Hematopoietic multipotent progenitor cell treated with erythropoietin and hydrocortisone succinate and interleukin-3 and kit ligand, for 17 days (in vitro differentiated cells): ENCODE results near the gene ABCC2.
"Not testable (repeated sequence)": the region's sequence is repeated elsewhere in the genome, so short reads cannot be mapped to it uniquely, and the experiment has no call there.

Experiments
- DNase-seq: peaks from one replicate; pipeline ENCODE4 v3.0.0-alpha.2; 2015; ENCODE audit warnings: low spot score

Gene ABCC2

DNA sequence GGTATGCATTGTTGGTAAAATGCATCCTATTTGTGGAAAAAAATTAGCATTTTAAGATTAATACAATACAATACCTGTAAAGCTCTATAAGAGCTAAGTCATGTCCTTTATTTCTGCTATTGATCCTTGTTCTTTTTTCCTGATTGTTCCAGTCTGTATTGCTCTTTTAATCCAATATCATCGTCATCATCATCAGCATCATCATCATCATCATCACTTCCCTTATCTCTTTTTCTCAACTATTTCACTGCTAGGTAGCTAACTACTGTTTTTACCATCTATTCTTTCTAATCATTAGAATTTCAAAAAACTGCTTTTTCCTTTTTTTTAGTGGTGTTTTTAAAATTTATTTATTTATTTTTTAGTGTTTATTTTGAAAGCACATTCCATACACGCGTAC lies 71.2 kb downstream of the ABCC2 start:
- no peak for DNase-seq

DNA sequence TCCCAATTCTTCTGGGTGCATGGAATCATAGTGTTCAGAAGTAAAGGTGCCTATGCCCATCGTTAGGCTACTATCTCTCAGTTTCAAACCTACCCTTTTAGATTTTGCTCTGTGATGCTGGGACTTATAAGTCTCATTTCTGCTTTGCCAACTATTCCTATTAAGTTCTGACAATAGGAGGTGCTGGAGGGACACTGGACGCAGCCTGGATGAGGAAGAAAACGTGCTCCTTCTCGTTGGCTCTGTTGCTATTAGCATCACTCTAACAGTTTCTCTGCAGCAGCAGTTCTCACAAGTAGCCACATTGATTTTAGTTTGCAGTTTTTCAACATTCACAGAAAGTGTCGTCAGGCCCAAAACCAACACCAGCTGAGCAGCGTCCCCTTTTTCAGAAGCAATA lies 72.4 kb downstream of the ABCC2 start:
- no peak for DNase-seq

DNA sequence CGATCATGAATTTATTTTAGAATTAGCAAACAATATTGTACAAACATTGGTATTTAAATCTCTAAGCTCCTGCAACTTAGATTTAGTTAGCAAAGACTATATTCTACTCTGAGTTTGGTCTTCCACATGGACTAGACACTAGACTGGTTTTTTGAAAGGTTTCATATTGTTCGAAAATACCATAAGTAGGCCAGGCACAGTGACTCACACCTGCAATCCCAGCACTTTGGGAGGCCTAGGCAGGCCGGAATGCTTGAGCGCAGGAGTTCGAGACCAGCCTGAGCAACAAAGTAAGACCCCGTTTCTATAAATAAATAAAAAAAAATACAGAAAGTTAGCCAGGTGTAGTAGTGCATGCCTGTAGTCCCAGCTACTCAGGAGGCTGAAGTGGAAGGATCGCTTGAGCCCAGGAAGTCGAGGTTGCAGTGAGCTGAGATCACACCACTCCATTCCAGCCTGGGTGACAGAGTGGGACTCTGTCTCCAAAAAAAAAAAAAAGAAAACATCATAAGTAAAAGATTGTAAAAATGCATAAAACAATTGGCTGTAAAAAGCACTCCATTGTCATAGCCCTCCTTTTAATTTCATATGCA lies 73.1 kb downstream of the ABCC2 start:
- DNase-seq = no peak

DNA sequence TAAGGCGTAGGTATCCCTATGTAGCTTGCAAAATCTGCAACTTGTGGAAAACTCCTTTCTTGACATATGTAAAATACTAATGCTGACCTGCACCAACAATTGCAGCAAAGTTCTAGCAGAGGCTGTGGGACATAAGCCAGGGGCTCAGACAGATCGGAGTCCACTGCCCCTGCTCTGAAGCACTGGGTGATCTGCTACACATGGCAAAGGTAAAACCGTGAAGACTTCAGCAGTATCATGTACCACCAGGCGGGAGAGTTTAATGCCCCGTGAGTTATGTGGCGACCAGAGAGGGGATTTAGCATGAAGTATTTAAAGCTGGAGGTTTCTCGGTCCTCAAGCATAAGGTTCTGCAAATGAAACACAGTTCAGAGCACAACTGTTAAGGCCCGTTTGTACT lies 76.4 kb downstream of the ABCC2 start:
- no peak for DNase-seq

DNA sequence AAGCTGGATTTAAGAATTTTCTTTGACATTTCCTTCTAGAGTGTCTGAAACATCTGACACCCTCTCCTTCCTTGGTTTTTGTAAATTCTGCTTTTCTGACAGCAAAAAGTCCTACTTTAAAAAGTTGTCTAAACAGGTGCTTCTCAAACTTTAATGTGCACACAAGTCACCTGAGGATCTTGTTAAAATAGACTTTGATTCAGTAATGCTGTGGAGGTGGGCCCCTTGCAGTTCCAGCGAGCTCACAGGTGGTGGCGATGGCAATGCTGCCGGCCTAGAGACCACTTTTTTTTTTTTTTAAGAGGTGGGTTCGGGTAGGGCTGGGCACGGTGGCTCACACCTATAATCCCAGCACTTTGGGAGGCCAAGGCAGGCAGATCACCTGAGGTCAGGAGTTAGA lies 77.1 kb downstream of the ABCC2 start:
- DNase-seq = no peak

DNA sequence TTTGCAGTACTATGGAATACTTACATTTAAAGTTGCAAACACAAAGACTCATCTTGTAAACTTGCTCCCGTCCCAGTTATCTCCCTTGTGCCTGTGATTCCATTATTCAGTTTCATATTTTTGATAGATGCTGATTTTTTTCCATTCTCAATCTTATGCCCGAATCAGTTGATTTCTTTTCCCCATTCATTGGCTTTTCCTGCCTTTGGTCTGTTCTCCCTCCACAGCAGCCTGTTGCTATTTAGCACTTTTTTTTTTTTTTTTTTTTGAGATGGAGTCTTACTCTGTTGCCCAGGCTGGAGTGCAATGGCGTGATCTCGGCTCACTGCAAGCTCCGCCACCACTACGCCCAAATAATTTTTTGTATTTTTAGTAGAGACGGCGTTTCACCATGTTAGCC lies 78.0 kb downstream of the ABCC2 start:
- DNase-seq = no peak

DNA sequence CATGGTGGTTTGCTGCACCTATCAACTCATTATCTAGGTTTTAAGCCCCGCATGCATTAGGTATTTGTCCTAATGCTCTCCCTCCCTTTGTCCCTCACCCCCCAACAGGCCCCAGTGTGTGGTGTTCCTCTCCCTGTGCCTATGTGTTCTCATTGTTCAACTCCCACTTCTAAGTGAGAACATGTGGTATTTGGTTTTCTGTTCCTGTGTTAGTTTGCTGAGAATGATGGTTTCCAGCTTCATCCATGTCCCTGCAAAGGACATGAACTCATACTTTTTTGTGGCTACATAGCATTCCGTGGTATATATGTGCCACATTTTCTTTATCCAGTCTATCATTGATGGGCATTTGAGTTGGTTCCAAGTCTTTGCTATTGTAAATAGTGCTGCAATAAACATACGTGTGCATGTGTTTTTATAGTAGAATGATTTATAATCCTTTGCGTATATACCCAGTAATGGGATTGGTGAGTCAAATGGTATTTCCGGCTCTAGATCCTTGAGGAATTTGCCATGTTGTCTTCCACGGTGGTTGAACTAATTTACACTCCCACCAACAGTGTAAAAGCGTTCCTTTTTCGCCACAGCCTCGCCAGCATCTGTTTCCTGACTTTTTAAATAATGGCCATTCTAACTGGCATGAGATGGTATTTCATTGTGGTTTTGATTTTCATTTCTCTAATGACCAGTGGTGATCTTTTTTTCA lies 81.2 kb downstream of the ABCC2 start:
- DNase-seq = not testable (repeated sequence)

DNA sequence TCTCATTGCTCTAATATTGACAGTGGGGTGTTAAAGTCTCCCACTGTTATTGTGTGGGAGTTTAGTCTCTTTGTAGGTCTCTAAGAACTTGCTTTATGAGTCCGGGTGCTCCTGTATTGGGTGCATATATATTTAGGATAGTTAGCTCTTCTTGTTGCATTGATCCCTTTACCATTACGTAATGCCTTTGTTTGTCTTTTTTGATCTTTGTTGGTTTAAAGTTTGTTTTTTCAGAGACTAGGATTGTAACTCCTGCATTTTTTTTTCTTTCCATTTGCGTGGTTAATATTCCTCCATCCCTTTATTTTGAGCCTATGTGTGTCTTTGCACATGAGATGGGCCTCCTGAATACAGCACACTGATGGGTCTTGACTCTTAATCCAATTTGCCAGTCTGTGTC lies 84.8 kb downstream of the ABCC2 start:
- not testable (repeated sequence) for DNase-seq

DNA sequence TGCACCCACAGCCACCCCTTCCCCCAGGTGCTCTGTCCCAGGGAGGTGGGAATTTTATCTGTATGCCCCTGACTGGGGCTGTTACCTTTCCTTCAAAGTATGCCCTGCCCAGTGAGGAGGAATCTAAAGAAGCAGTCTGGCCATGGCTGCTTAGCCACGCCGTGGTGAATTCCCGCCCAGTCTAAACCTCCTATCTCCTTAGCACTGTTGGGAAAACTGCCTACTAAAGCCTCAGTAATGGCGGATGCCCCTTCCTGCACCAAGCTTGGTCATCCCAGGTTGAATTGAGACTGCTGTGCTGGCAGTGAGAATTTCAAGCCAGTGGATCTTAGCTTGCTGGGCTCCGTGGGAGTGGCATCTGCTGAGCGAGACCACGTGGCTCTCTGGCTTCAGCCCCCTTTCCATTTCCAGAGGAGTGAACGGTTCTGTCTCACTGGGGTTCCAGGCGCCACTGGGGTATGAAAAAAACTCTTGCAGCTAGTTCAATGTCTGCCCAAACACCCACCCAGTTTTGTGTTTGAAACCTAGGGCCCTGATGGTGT lies 87.2 kb downstream of the ABCC2 start:
- no peak for DNase-seq

DNA sequence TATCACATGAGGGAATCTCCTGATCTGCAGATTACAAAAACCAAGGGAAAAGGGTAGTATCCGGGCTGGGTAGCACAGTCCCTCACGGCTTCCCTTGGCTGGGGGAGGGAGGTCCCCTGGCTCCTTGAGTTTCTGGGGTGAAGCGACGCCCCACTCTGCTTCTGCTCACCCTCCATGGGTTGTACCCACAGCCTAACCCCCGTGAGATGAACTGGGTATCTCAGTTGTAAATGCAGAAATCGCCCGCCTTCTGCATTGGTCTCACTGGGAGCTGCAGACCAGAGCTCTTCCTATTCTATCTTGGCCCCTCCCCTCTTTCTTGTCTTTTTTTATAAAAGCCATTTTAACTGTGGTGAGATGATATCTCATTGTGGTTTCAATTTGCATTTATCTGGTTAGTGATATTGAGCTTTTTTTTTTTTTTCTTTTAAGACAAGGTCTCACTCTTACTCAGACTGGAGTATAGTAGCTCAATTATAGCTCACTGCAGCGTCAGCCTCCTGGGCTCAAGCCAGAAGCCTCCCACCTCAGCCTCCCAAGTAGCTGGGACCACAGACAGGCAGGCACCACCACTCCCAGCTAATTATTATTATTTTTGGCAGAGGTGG lies 87.8 kb downstream of the ABCC2 start:
- no peak for DNase-seq

DNA sequence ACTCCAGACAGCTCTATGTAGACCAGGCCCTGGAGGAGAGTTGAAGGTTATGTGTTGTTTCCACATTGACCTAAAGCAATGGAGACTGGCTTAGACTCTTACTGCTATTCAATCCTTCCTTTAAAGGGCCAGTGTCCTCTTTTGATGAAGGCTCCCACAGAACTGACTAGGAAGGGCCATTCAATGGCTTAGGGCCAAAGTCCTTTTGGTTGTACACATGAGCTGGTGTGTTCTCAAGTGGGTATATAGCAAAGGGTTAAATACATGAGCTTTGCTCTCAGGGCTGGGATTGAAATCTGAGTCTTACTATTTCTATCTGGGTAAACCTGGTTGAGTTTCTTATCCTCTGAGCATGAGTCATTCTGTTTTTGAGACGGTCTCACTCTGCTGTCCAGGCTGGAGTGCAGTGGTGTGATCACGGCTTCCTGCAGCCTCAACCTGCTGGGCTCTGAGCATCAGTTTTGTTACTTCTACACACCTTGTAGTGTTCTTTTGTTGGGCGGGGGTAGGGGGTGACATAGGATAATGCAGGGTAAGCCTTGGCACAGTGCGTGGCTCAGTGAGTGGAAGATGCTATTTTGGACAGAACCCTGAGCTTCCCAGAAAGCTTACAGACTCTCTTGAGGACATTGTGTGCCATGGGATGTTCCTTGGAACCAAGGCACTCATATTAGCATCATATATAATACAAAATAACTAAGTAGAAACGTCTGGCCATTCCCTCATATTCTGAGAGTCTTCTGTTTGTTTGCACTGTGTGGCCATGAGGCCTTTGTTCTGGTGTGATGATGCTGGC lies 90.1 kb downstream of the ABCC2 start:
- no peak for DNase-seq

DNA sequence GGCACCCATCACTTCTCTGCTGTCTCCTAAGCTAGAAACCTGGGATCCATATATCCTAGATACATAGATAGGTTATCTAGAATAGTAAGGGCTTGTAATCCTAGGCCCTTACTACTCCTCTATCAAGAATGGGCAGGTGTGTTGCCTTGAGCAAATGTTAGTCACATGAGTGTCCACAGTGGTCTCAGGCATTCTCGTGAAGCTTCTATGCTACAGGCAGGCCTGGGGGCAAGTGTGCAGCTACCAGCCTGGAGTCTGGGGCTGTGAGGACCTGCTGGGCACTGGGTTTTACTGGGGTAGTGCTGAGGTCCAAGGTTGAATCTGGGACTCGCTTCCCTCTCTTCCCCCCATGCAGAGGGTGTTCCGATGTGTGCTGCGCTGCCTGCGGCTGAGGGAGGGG lies 91.4 kb downstream of the ABCC2 start:
- DNase-seq = no peak

DNA sequence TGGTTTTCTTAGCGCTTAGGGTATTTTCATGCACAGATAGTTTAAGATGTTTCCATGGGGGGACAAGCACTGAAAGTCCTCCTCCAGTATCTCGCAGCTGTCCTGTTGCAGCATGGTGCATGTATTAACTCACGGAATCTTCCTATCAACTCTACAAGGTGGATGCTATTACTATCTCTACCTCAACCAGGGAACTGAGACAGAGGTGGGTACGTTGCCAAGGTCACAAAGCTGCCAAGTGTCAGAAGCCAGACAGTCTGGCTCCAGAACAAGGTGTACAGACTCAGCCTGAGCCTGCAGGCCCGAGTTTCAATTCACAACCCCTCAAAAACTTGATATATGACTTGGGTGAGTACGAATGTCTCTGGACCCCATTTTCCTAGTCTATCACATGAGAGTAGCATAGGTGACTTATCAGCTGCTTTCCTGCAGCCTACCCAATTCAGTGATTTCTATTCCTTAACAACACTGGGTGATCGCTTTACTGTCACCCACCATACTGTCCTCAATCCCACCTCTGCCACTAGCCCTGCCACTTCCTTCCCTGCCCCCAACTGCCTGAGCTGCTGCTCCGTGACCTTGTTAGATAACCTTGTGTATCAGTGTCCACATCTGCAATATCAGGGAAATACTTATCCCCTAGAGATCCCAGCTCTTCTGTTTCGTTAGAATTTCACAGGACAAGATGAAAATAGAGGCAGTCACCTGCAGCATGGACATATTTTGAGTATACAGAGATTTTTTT lies 92.1 kb downstream of the ABCC2 start:
- DNase-seq = no peak

DNA sequence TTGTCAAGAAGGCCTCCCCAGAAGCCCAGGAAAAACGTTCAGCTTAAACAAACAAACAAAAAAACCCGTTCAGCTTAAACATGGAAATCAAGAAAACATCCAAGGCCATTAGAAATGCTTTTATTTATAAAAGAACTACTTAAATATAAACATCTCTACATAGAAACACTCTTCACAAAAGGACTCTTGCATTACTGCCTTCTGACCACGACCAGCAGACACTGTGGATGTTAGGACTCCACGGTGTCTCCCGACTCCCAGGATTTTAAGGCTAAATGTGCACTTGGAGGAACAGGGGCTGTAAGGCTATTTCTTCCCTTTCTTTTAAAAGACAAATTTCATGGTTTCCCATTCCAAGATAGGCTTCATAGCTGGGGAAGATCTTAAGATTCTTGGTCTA lies 93.0 kb downstream of the ABCC2 start:
- DNase-seq = no peak

DNA sequence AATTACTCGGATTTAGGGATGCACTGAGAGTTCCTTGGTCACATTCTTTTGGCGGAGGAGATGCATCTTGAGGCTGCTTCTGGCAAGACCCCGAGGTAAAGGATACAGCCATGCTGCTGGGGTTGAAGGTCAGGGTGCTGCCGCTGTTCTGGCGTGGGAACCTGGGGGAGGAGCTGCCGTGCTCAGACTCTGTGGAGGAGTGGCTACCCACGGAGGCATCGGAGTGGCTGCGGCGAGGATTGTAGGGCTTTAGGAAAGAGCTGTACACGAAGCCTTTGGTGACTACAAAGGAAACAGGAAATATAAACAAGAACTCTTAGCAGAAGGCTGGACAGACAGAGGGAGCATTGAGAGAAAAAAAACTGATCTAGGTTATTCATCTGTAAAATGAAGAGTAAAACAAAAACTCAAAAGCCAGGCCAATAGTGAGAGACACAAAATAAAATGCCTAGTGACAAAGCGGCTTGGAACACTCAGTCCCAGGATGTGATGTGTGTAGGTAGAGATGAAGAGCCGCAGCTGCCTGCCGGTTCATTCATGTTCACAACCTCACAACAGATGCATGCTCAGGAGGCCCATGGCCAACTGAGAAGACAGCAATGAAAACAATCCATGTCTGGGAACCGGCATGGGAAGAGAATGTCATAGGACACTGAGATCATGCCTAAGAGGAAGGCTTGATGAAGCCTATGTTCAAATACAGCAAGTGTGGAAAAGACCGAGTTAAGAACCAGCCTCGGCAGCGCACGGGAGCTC lies 97.8 kb downstream of the ABCC2 start:
- no peak for DNase-seq

DNA sequence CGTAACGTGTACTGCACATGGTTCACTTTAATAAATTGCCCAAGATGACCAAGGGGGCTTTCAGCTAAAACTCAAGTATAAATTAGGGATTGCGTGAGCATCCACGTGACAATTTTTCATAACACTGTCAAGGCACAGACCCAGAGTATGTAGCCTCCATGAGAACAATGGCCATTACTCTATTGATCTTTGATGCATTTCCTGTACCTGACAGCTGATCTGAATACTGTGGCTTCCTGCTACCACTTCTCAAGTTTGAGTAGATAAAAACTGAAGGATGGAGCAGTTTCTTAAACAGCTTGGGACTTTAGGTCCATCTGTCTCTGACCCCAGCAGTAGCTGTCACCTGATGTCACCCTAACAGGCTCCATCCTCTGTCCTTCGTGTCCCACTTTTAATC lies 98.9 kb downstream of the ABCC2 start:
- no peak for DNase-seq

DNA sequence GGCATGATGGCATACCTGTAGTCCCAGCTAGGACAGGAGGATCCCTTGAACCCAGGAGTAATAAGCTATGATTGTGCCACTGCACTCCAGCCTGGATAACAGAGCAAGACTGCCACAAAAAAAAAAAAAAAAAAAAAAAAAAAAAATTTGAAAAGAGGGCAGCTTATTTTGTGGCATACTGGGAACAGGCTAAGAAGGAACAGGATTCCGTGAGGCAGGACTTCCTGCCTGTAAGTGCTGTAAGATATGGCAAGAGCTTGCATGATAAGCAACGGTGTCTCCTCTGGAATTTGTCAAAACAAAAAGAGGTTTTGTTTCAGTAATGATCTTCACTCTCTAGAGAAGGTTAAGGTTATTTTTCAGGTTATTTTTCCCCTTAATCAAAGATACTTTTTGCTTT lies 101.1 kb downstream of the ABCC2 start:
- DNase-seq = no peak

DNA sequence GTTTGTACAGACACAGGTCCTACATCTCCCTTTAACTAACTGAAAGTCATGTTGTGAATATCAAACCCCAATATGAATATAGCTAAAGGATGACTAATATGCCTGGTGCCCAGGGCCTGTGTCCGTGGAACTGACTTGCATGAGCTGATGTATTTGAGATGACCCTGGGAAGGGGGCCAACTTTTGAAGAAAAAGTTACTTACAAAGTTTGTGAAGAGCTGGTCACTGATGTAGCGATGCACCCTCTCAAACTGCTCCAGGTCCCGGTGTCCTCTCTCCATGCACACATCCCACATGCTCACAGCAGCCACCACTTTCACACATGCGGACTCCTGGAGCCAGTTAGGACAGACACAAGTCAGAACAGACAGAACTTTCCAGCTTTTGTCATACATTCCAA lies 106.2 kb downstream of the ABCC2 start:
- no peak for DNase-seq

DNA sequence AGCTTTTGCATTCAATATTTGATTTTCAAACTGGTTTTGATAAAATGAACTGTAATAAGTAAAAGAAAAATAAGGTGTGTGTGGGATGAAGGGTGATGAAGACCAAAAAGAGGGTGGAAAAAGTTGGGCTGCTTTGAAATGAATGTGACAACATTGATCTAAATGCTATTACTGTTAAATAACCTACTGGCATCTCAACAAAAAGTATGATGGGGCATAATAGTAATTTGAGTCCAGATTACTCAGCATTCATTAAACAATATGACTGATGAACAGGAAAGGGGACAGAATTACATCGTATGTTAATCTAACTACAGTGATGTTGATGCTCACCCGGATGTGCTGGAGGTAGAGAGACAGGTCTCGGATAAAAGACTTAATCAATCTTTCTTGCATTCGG lies 112.2 kb downstream of the ABCC2 start:
- DNase-seq = no peak

DNA sequence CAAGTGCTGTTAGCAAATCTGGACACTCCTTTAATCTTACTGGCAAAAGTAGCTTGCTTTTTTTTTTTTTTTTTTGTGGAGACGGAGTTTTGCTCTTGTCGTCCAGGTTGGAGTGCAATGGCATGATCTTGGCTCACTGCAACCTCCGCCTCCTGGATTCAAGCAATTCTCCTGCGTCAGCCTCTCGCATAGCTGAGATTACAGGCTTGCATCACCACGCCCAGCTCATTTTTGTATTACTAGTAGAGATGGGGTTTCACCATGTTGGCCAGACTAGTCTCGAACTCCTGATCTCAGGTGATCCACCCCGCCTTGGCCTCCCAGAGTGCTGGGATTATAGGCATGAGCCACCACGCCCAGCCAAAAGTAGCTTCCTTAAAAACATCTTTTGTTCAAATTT lies 112.6 kb downstream of the ABCC2 start:
- not testable (repeated sequence) for DNase-seq

DNA sequence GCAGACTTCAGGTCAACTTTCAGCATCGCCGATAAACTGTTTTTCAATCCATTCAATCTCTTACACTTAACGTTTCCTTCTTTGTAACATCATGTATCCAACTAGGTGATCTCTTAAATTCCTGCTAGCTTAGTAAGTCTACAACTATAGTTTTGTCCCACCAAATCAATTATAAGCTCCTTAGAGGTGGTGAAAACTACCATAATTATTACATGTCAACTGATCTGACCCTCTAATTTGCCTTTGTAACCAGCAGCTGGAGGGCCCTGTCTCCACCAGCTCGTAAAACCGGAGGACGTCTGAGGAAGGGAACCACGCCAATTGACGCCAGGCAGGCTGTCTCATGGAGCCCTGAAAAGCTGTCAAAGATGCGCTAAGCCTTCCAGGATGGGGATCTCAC lies 113.4 kb downstream of the ABCC2 start:
- DNase-seq = no peak
